ENCODE results near the gene NRAP.

Gene NRAP

GRCh38 chr10:113539789-113540188 lies 124.1 kb downstream of the NRAP start:
- no peak overlapping the region for H3K9ac ChIP-seq (ENCODE audit: low read length)
- no peak overlapping the region for H3K27ac ChIP-seq (ENCODE audit: low read depth, low read length, poor library complexity, severe bottlenecking)
- H3F3A ChIP-seq (ENCODE audit: insufficient read depth, low read length) = no peaks in the 10 kb centered on the region
- no peak overlapping the region for H2AFZ ChIP-seq (ENCODE audit: low read length)
- no peak overlapping the region for H3K4me3 ChIP-seq (ENCODE audit: low read depth, low read length, poor library complexity, severe bottlenecking)
- no peaks in the 10 kb centered on the region for H3K9me3 ChIP-seq (ENCODE audit: low read length)
- no peaks in the 10 kb centered on the region for H4K20me1 ChIP-seq (ENCODE audit: insufficient read depth, low read length)
- H3K79me2 ChIP-seq (ENCODE audit: insufficient read depth, low read length) = no peaks in the 10 kb centered on the region
- H3K9me2 ChIP-seq (ENCODE audit: low read depth, low read length) = no peaks in the 10 kb centered on the region
- no peaks in the 10 kb centered on the region for H3K36me3 ChIP-seq (ENCODE audit: insufficient read depth, low read length)
- H3K4me2 ChIP-seq (ENCODE audit: low read length) = no peak overlapping the region
- no peaks in the 10 kb centered on the region for H3K4me1 ChIP-seq (ENCODE audit: insufficient read depth, low read length, severe bottlenecking)
- TF ChIP-seq CTCF (IDR thresholded peaks at IDR 0.05; ENCODE audit: low read length) = no peak
- no peak for TF ChIP-seq EZH2 (IDR thresholded peaks at IDR 0.05; ENCODE audit: borderline replicate concordance, low read length)
- H3K27me3 ChIP-seq (ENCODE audit: insufficient read depth, low read length) = no peaks in the 10 kb centered on the region
